H9 (cell line): ENCODE measurements around the gene TMA7. TPM values are rescaled to one million over a fixed set of nuclear protein-coding genes. Genes with fewer than 3 reads are reported as not detected.

Experiments
- DNase-seq: peaks from one replicate; pipeline ENCODE4 v3.0.0-alpha.2; 2017
- H2AFZ ChIP-seq: one replicate; pipeline ENCODE4 v1.6.1; 2013; ENCODE audit warnings: mild to moderate bottlenecking, low read length, control low read depth, moderate library complexity
- H2AK5ac ChIP-seq: 2 replicates; pipeline ENCODE4 v1.6.1; 2013; ENCODE audit warnings: low read length, control low read depth, mixed read lengths; ENCODE audit not compliant: insufficient read length
- H2BK120ac ChIP-seq: one replicate; pipeline ENCODE4 v1.6.1; 2013; ENCODE audit warnings: low read depth, mild to moderate bottlenecking, low read length, control low read depth, inconsistent platforms; ENCODE audit not compliant: poor library complexity, severe bottlenecking
- H2BK12ac ChIP-seq: 2 replicates; pipeline ENCODE4 v1.6.1; 2013; ENCODE audit warnings: low read length, control low read depth, mixed read lengths, low read depth; ENCODE audit not compliant: insufficient read length
- H2BK15ac ChIP-seq: 2 replicates; pipeline ENCODE4 v1.6.1; 2013; ENCODE audit warnings: low read depth, low read length, control low read depth
- H2BK20ac ChIP-seq: one replicate; pipeline ENCODE4 v1.6.1; 2013; ENCODE audit warnings: low read depth, mild to moderate bottlenecking, low read length, control low read depth, inconsistent platforms; ENCODE audit not compliant: poor library complexity, severe bottlenecking
- H2BK5ac ChIP-seq: 2 replicates; pipeline ENCODE4 v1.6.1; 2013; ENCODE audit warnings: low read length, control low read depth, mixed read lengths; ENCODE audit not compliant: insufficient read length
- H3K14ac ChIP-seq: 2 replicates; pipeline ENCODE4 v1.6.1; 2013; ENCODE audit warnings: low read length, control low read depth; ENCODE audit not compliant: insufficient read depth
- H3K18ac ChIP-seq: 2 replicates; pipeline ENCODE4 v1.6.1; 2013; ENCODE audit warnings: low read depth, mild to moderate bottlenecking, mixed read lengths, low read length, control low read depth; ENCODE audit not compliant: insufficient read length
- H3K23ac ChIP-seq: 2 replicates; pipeline ENCODE4 v1.6.1; 2013; ENCODE audit warnings: low read length, control low read depth, mixed read lengths, low read depth; ENCODE audit not compliant: insufficient read length
- H3K23me2 ChIP-seq: 2 replicates; pipeline ENCODE4 v1.6.1; 2013; ENCODE audit warnings: low read depth, mild to moderate bottlenecking, mixed read lengths, low read length, control low read depth; ENCODE audit not compliant: insufficient read length, poor library complexity, severe bottlenecking
- H3K27ac ChIP-seq: 2 replicates; pipeline ENCODE4 v1.5.1; 2013; ENCODE audit warnings: low read length, control low read depth, mixed read lengths, low read depth; ENCODE audit not compliant: insufficient read length
- H3K27me3 ChIP-seq: 2 replicates; pipeline ENCODE4 v1.6.1; 2013; ENCODE audit warnings: low read length, control low read depth, inconsistent platforms; ENCODE audit not compliant: insufficient read depth
- H3K4ac ChIP-seq: 2 replicates; pipeline ENCODE4 v1.6.1; 2013; ENCODE audit warnings: low read depth, mild to moderate bottlenecking, control low read depth, inconsistent platforms, low read length, moderate library complexity
- H3K4me1 ChIP-seq: 2 replicates; pipeline ENCODE4 v1.6.1; 2013; ENCODE audit warnings: low read length, control low read depth, inconsistent platforms; ENCODE audit not compliant: insufficient read depth
- H3K4me2 ChIP-seq: 2 replicates; pipeline ENCODE4 v1.6.1; 2013; ENCODE audit warnings: low read length, control low read depth, mixed read lengths; ENCODE audit not compliant: insufficient read length, insufficient read depth
- H3K56ac ChIP-seq: 2 replicates; pipeline ENCODE4 v1.6.1; 2013; ENCODE audit warnings: low read depth, mild to moderate bottlenecking, mixed read lengths, low read length, control low read depth; ENCODE audit not compliant: insufficient read length
- H3K79me1 ChIP-seq: 2 replicates; pipeline ENCODE4 v1.6.1; 2013; ENCODE audit warnings: low read depth, mild to moderate bottlenecking, moderate library complexity, low read length, control low read depth, inconsistent platforms; ENCODE audit not compliant: insufficient read depth, poor library complexity, severe bottlenecking
- H3K79me2 ChIP-seq: 2 replicates; pipeline ENCODE4 v1.6.1; 2013; ENCODE audit warnings: low read length, control low read depth, inconsistent platforms; ENCODE audit not compliant: insufficient read depth
- H3K9ac ChIP-seq: 2 replicates; pipeline ENCODE4 v1.6.1; 2013; ENCODE audit warnings: low read length, control low read depth, mixed read lengths; ENCODE audit not compliant: insufficient read length; ENCODE audit errors: extremely low read depth
- H3K9me3 ChIP-seq: one replicate; pipeline ENCODE4 v1.6.1; 2013; ENCODE audit warnings: low read depth, low read length, inconsistent platforms; ENCODE audit not compliant: control insufficient read depth
- H3T11ph ChIP-seq: one replicate; pipeline ENCODE4 v1.6.1; 2013; ENCODE audit warnings: mild to moderate bottlenecking, low read length, control low read depth, inconsistent platforms
- H4K20me1 ChIP-seq: one replicate; pipeline ENCODE4 v1.6.1; 2013; ENCODE audit not compliant: control insufficient read depth, insufficient read length, insufficient read depth
- H4K5ac ChIP-seq: 2 replicates; pipeline ENCODE4 v1.6.1; 2013; ENCODE audit warnings: low read depth, mild to moderate bottlenecking, mixed read lengths, low read length, control low read depth; ENCODE audit not compliant: insufficient read length
- H4K8ac ChIP-seq: replicated peaks from 2 replicates; pipeline ENCODE4 v1.6.1; 2013; ENCODE audit warnings: low read length, control low read depth, mixed read lengths, low read depth; ENCODE audit not compliant: insufficient read length
- H4K91ac ChIP-seq: 2 replicates; pipeline ENCODE4 v1.6.1; 2013; ENCODE audit warnings: low read depth, mild to moderate bottlenecking, moderate library complexity, mixed read lengths, low read length, control low read depth; ENCODE audit not compliant: insufficient read length
- H3K27ac Mint-ChIP-seq, 3 experiments: 2 replicates in 2 of 3; 3 replicates in 1 of 3; pipeline ENCODE4 v1.8.0; 2020 to 2021; ENCODE audit warnings: mixed read lengths in 3 of 3, mild to moderate bottlenecking in 1 of 3, moderate library complexity in 1 of 3
- H3K27me3 Mint-ChIP-seq: 2 replicates; pipeline ENCODE4 v1.8.0; 2021; ENCODE audit warnings: low read depth, mild to moderate bottlenecking, moderate library complexity, mixed read lengths
- H3K36me3 Mint-ChIP-seq, 3 experiments: 2 replicates in 2 of 3; 3 replicates in 1 of 3; pipeline ENCODE4 v1.8.0; 2020 to 2021; ENCODE audit warnings: low read depth in 3 of 3, mixed read lengths in 3 of 3; ENCODE audit not compliant: insufficient read depth in 1 of 3
- H3K4me1 Mint-ChIP-seq, 2 experiments: 2 replicates each; pipeline ENCODE4 v1.8.0; 2020; ENCODE audit warnings: mixed read lengths in 2 of 2
- H3K4me3 Mint-ChIP-seq, 2 experiments: 2 replicates in 1 of 2; 3 replicates in 1 of 2; pipeline ENCODE4 v1.8.0; 2020 to 2021; ENCODE audit warnings: mild to moderate bottlenecking in 2 of 2, mixed read lengths in 2 of 2, moderate library complexity in 1 of 2
- H3K9me3 Mint-ChIP-seq, 2 experiments: 2 replicates in 1 of 2; 3 replicates in 1 of 2; pipeline ENCODE4 v1.8.0; 2020; ENCODE audit warnings: mild to moderate bottlenecking in 2 of 2, mixed read lengths in 2 of 2, moderate library complexity in 1 of 2
- WGBS: extraction: QIAGEN DNeasy Blood & Tissue Kit; methylation state at CpG from one replicate; pipeline ENCODE4 v1.1.7; 2013; ENCODE audit warnings: missing lambda C conversion rate, low lambda C conversion rate, mixed read lengths; ENCODE audit not compliant: insufficient read length; ENCODE audit errors: extremely low coverage; 5-methylcytosine and 5-hydroxymethylcytosine counted together
- total RNA-seq: library from RNA; stranded (reverse); gene quantifications from 2 replicates; pipeline ENCODE4 v1.2.1, GENCODE V29; 2021
- TF ChIP-seq, protein P1 (sequence below): fragments of 200-600 bp; sonication (generic); conservative IDR thresholded peaks from 3 replicates; pipeline ENCODE4 v1.8.0; 2021; ENCODE audit warnings: antibody characterized with exemption, mild to moderate bottlenecking

TMA7 gene
- total RNA-seq, 1 experiment from 2014 or later, result 305 TPM

DNA sequence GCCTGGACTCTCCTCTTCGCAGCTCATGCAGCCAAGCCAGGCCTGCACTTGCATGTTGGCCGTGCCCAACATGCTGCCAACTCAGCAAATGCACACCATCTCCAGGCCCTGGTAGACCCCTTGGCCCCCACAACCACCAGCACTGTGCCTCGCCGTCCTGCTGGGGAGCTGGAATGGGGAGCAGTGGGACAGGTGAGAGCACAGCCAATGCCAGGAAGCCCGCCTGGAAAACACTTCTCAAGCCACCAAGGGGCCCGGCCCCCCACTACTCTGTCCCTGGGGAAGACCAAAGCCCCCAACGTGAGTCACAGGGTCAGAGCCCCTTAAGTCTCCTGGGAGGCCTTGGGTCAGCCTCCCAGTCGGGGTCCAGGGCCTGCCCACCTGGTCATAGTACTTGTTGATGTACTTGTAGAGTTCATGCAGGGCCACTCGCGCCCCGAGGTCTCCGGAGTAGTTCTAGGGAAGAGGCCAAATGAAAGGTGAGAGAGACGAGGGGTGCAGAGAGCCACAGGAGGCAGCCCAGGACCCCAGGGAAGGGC lies 34.6 kb upstream of the TMA7 start:
- peaks cover 47 to 91% (median 75%) of the 10 kb centered on the region in 3 experiments for H3K36me3 Mint-ChIP-seq
- Histone ChIP-seq H3K14ac (no peak overlapping the region), H3T11ph (no peak overlapping the region), H3K4me1 (no peaks in the 10 kb centered on the region), H2BK5ac (no peak overlapping the region), H3K23me2 (no peaks in the 10 kb centered on the region), H2AFZ (no peak overlapping the region), H4K91ac (no peak overlapping the region), H2AK5ac (no peak overlapping the region), H3K18ac (no peak overlapping the region), H3K4ac (no peak overlapping the region), H2BK20ac (no peak overlapping the region), H2BK120ac (no peak overlapping the region), H4K20me1 (no peaks in the 10 kb centered on the region), H3K79me2 (no peaks in the 10 kb centered on the region), H3K23ac (no peak overlapping the region), H4K5ac (no peak overlapping the region), H3K27ac (no peak overlapping the region), H2BK15ac (no peak overlapping the region), H3K56ac (no peak overlapping the region), H3K79me1 (no peaks in the 10 kb centered on the region), H4K8ac (no peak overlapping the region), H3K9me3 (no peaks in the 10 kb centered on the region), H3K4me2 (no peak overlapping the region), H3K27me3 (no peaks in the 10 kb centered on the region), H3K9ac (no peak overlapping the region), H2BK12ac (no peak overlapping the region)
- TF ChIP-seq, protein P1, sequence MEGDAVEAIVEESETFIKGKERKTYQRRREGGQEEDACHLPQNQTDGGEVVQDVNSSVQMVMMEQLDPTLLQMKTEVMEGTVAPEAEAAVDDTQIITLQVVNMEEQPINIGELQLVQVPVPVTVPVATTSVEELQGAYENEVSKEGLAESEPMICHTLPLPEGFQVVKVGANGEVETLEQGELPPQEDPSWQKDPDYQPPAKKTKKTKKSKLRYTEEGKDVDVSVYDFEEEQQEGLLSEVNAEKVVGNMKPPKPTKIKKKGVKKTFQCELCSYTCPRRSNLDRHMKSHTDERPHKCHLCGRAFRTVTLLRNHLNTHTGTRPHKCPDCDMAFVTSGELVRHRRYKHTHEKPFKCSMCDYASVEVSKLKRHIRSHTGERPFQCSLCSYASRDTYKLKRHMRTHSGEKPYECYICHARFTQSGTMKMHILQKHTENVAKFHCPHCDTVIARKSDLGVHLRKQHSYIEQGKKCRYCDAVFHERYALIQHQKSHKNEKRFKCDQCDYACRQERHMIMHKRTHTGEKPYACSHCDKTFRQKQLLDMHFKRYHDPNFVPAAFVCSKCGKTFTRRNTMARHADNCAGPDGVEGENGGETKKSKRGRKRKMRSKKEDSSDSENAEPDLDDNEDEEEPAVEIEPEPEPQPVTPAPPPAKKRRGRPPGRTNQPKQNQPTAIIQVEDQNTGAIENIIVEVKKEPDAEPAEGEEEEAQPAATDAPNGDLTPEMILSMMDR, result no peak
- no peaks in the 10 kb centered on the region for H3K9me3 Mint-ChIP-seq
- H3K27ac Mint-ChIP-seq, result no peak overlapping the region
- no peaks in the 10 kb centered on the region; the same call in 1 of the 2 replicates for H3K27me3 Mint-ChIP-seq
- DNase-seq, result no peak
- no peaks in the 10 kb centered on the region for H3K4me1 Mint-ChIP-seq
- WGBS, result no CpG with 5 or more reads among the region's 13 CpGs
- H3K4me3 Mint-ChIP-seq, result no peak overlapping the region; a peak in 1 of 5 replicates
